ENCODE data around the gene TLE6. TPM values are rescaled to one million over a fixed set of nuclear protein-coding genes. Genes with fewer than 3 reads are reported as not detected.
"Not testable (repeated sequence)": the region's sequence is repeated elsewhere in the genome, so short reads cannot be mapped to it uniquely, and the experiment has no call there.

The TLE6 gene
- total RNA-seq, 1 donor from 2014 or later: 1.1 TPM

DNA sequence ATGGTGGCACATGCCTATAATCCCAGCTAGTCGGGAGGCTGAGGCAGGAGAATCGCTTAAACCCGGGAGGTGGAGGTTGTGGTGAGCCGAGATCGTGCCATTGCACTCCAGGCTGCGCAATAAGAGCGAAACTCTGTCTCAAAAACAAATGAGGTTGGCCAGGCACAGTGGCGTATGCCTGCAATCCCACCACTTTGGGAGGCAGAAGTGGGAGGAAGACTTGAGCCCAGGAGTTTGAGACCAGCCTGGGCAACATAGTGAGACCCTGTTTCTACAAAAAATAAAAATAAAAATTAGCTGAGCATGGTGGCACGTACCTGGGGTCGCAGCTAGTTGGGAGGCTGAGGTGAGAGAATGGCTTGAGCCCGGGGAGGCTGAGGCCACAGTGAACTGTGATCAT is 15.0 kb downstream of the TLE6 start:
- DNase-seq (ENCODE audit: missing footprints); ATAC-seq; intact Hi-C loops (cut with DNase I): not testable (repeated sequence)

DNA sequence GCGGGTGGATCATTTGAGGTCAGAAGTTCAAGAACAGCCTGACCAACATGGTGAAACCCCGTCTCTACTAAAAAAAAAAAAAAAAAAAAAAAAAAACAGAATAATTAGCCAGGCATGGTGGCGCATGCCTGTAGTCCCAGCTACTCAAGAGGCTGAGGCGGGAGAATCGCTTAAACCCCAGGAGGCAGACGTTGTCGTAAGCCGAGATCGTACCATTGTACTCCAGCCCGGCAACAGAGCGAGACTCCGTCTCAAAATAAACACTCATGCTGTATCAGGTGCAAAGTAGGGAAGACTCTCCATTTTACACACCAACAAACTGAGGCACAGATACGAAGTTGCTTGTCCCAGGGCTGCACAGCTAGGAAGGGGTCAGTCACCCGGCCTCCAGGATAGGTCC is 15.6 kb downstream of the TLE6 start:
- intact Hi-C loops (cut with DNase I): no loop called here
- no peak for DNase-seq (ENCODE audit: missing footprints)
- no peak for ATAC-seq

- intact Hi-C loops (cut with DNase I): no loop called here
- ATAC-seq: no peak
- DNase-seq (ENCODE audit: missing footprints): no peak
These were observed 16.2 kb downstream of the TLE6 start for GRCh38 chr19:2993579-2993978.

GRCh38 chr19:2994588-2995131 is 17.3 kb downstream of the TLE6 start:
- intact Hi-C loops (cut with DNase I): no loop called here
- no peak for ATAC-seq

GRCh38 chr19:2997720-2998119 is 20.4 kb downstream of the TLE6 start:
- DNase-seq (ENCODE audit: missing footprints): no peak
- intact Hi-C loops (cut with DNase I): no loop called here
- no peak for ATAC-seq

More at GRCh38 chr19:2994588-2995131, 17.3 kb downstream of the TLE6 start:
- DNase-seq (ENCODE audit: missing footprints): no peak

GRCh38 chr19:2998642-2999041 is 21.3 kb downstream of the TLE6 start:
- ATAC-seq: no peak
- no peak for DNase-seq (ENCODE audit: missing footprints)
- intact Hi-C loops (cut with DNase I): no loop called here

- ATAC-seq (no peak), DNase-seq (ENCODE audit: missing footprints) (no peak)
- intact Hi-C loops (cut with DNase I): no loop called here
These were observed 24.0 kb downstream of the TLE6 start for GRCh38 chr19:3001235-3001800.

- no peak for ATAC-seq
- intact Hi-C loops (cut with DNase I): no loop called here
- DNase-seq (ENCODE audit: missing footprints): no peak
These were observed 25.7 kb downstream of the TLE6 start for GRCh38 chr19:3003046-3003445.

GRCh38 chr19:3004522-3004921 is 27.2 kb downstream of the TLE6 start:
- ATAC-seq (no peak), DNase-seq (ENCODE audit: missing footprints) (no peak)
- intact Hi-C loops (cut with DNase I): no loop called here

GRCh38 chr19:3005345-3005744 is 28.0 kb downstream of the TLE6 start:
- intact Hi-C loops (cut with DNase I): no loop called here
- no peak for DNase-seq (ENCODE audit: missing footprints)
- no peak for ATAC-seq

GRCh38 chr19:3006075-3006767 is 28.9 kb downstream of the TLE6 start:
- DNase-seq (ENCODE audit: missing footprints): no peak
- ATAC-seq: no peak
- intact Hi-C loops (cut with DNase I): no loop called here

GRCh38 chr19:3007975-3008374 is 30.6 kb downstream of the TLE6 start:
- intact Hi-C loops (cut with DNase I): no loop called here
- ATAC-seq (no peak), DNase-seq (ENCODE audit: missing footprints) (no peak)

DNA sequence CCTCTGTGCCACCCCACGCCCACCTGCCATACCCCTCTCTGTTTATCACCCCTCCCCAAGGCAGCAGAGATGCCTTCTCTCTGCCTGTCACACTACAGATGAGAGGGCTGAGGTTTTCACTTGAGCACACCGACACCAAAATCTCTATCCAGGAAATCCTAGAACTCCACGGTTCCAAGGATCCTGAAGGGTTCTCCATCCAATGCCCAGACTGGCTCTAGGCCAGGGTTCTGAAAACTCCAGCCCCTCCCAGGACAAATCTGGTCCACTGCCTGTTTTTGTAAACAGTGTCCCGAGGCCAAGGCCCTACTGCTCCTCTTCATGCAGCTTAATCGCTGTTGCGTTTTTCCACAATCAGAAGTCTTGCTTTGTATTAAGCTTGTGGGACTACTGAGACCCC is 31.6 kb downstream of the TLE6 start:
- ATAC-seq (no peak), DNase-seq (ENCODE audit: missing footprints) (no peak)
- intact Hi-C loops (cut with DNase I): no loop called here

DNA sequence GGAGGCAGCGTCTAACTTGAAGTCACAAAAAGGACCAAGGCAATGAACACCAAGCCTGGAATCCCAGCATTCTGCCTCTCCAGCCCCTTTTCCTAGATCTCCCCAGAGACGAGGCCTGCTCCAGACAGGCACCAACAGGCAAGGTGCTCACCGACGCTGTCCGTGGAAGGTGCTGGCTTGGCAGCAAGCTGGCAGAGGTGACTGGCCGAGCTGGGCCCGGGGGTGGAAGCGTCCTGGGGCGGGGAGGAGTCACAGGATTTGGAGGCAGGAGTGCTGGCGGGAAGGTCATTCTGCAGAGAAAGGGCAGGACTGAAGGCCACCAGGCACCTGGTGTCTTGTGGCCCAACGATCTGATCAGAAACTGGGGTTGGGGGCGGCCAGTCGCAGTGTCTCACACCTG is 33.5 kb downstream of the TLE6 start:
- ATAC-seq (no peak), DNase-seq (ENCODE audit: missing footprints) (no peak)
- intact Hi-C loops (cut with DNase I): no loop called here

DNA sequence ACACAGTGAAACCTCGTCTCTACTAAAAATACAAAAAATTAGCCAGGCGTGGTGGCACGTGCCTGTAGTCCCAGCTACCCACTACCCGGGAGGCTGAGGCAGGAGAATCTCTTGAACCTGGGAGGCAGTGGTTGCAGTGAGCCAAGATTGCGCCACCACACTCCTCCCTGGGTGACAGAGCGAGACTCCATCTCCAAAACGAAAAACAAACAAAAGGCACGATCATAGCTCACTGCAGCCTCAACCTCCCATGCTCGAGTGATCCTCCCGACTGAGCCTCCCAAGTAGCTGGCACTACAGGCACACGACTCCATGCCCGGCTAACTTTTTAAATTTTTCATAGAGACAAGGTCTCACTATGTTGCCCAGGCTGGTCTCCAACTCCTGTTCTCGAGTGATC is 34.7 kb downstream of the TLE6 start:
- DNase-seq (ENCODE audit: missing footprints); intact Hi-C loops (cut with DNase I); ATAC-seq: not testable (repeated sequence)

DNA sequence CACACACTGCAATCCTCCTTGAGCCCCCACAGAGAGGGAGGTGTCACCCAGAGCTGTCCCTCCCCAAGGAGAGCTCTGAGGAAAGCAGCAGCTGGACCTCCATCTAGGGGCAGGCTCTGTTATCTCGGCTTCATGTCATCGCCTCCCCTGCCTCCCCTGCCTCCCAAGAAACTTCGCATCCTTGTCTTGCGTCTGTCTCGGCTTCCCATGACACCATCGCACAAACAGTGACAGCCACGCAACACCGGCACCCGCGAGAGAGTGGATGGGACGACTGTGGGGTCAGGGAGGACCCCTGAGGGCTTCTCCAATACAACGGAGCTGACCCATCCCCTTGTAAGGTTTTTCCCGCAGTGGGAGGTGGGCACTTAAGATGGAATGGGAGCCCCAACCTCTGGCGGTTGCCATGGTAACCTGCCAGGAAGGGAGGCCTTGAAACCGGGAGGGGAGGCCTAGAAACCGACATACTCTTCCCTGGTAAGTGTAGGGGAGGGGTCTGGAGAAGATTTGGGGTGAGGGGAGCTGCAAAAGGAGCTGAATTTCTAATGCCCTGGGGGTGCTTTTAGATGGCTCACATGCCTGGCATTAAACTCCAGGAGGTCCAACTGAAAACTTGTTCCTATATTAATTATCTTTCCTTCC is 35.4 kb downstream of the TLE6 start:
- intact Hi-C loops (cut with DNase I): no loop called here
- no peak for DNase-seq (ENCODE audit: missing footprints)
- ATAC-seq: peak; percentile 48

DNA sequence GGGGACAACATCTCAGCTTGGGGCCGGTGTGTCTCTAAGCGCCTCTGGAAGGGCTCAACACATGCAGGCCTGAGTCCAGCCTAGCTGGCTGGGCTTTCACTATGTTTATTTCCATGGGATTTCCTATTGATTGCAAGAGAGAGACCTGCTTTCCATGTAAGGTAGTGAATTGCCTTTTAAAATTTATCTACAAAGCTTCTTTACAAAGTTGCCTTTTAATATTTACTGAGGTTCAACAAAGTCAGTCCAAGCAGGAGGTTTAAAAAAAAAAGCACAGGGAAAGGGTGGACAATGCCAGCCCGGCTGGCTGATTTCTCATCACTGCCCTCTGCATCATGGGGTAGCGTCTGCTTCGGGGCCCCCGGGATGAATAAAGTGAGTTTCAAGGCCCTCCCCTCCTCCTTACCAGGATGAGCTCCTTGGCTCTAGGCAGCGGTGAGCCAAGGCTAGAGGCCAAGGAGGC is 35.9 kb downstream of the TLE6 start:
- DNase-seq (ENCODE audit: missing footprints) (no peak), ATAC-seq (no peak)
- intact Hi-C loops (cut with DNase I): no loop called here

DNA sequence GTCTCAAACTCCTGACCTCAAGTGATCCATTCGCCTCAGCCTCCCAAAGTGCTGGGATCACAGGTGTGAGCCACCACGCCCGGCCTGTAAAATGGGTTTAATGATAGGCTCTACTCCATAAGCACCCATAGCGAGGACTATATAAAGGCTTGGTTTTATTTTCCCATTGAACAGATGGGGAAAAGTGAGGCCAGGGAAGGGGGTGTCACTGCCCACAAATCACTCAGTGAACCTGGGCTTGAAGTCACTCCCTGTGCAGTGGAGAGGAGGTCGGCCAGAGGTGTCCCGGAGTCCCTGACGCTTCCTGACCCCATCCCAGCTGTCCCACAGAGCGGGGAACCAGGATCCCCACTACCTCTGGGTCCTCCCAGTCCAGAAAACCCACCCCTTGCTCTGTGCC is 36.8 kb downstream of the TLE6 start:
- intact Hi-C loops (cut with DNase I): no loop called here
- DNase-seq (ENCODE audit: missing footprints): no peak
- no peak for ATAC-seq

DNA sequence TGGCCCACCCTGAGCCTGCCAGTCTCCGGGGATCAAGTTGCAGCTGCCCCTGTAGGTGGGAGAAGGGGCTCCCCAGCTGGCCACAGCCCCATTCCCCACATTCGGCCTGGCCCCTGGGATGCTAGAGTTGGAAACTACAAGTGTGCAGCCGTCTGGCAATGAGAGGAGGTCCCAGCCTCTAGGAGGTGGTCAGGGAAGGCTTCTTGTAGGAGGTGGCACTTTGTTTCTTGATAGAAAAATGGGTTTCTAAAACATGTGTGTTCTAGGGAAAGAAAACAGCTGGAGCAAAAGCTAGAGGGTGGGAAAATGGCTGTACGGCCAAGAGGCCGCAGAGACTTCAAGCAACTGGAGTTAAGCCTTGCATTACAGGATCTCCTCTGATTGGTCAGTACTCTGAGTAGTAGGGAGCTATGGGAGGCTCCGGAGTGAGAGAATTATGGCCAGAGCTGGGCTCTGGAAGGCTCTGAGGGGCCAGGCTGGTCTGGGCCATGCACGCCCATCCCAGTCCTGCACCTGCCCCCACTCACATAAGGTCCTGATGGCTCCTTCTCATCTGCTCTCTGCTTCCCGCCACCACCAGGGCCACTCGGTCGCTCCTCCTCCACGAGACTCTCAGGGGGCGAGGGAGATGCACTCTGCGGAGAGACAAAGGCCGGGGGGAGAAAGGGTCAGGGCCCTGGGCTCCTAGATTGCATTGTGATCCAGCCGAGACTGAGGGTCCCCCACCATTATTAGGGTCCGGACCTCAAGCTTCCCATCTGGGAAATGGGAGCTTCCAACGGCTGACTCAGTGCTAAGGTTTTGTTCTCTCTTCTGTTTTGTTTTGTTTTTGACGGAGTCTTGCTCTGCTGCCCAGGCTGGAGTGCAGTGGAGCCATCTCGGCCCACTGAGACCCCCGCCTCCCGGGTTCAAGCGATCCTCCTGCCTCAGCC is 38.0 kb downstream of the TLE6 start:
- no peak for ATAC-seq
- no peak for DNase-seq (ENCODE audit: missing footprints)
- intact Hi-C loops (cut with DNase I): no loop called here

Data from Right ventricle myocardium inferior (tissue), 1 donor.